Erythroblast (primary cell): ENCODE measurements around the gene VPS37D.

Source experiments
- GATA1 ChIP-seq: IDR thresholded peaks from 2 replicates; pipeline ENCODE4 v1.6.1; 2011; ENCODE audit warnings: low read depth, mild to moderate bottlenecking, control low read depth, low read length, moderate library complexity
- POLR2A ChIP-seq: IDR thresholded peaks from 2 replicates; pipeline ENCODE4 v1.6.1; 2011; ENCODE audit warnings: mild to moderate bottlenecking, low read length

DNA sequence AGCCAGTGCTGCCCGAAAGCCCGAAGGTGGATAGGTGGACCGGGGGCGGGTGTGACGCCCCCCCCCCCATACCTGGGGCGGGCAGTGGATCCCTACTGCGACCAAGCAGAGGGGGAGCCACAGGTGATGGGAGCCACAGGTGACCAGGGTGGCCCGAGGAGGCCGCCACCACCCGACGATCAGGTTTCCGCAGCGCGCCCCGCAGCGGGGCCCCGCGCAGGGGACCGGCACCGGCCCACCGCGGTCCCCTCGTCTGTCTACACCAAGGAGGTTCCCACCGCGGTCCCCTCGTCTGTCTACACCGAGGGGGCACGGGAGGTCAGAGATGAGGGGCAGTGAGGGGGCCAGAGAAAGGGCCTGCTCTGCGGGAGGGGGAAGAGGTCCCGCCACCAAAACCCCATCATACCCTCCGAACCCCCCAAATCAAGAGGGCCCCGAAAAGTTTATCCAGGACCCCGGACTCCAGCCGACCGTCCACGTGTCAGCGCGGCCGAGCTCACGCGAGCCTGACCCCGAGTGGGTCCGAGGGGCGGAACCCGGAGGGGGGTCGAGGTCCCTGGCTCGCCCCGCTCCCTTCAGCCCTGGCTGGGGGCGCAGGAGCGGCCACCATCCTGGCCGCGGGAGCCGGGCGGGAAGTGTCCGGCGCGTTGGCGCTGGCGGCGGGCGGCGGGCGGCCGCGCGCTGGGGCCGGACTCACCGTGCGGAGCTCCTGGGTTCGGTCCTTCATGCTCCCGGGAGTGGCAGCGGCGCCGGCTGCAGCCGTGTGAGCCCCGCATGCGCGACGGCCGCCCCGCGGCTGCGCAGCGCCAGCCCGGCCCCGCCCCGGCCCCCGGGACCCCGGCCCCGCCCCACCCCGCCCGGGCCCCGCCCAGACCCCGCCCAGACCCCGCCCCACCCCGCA lies 51.5 kb downstream of the VPS37D start, which contains the start of gene STX1A:
- TF ChIP-seq POLR2A (no peak), GATA1 (no peak)
